HCT116 (cell line): ENCODE measurements around the gene FSTL4. TPM values are rescaled to one million over a fixed set of nuclear protein-coding genes. Genes with fewer than 3 reads are reported as not detected.

ENCODE experiments used
- ATAC-seq: fragments of 200-7000 bp; cut with Tn5 transposase; 2 replicates; pipeline ENCODE4 v1.9.1; 2020; ENCODE audit warnings: mild to moderate bottlenecking, moderate library complexity
- BruUV-seq: library from RNA; stranded (reverse); fragments of 400-500 nt; replicated peaks from 2 replicates; lab custom pipeline; 2021; lab: Mats Ljungman, UMichigan
- CTCF ChIA-PET: fragments of 300-600 bp; sonication (Branson Sonifier 250); formaldehyde crosslinking; loops from one replicate; lab custom pipeline; 2021; ENCODE audit warnings: antibody characterized with exemption; lab: Charles Lee
- POLR2A ChIA-PET: fragments of 300-600, 350-600 bp; sonication (Branson Sonifier 250); formaldehyde crosslinking; loops from one replicate; lab custom pipeline; 2021; ENCODE audit warnings: antibody characterized with exemption; lab: Charles Lee
- RAD21 ChIA-PET, 2 experiments: fragments of 300-600 bp; sonication (Branson Sonifier 250); formaldehyde crosslinking; loops; one replicate each; lab custom pipeline; 2023; ENCODE audit warnings: low total read pairs in 2 of 2; ENCODE audit not compliant: uncharacterized antibody in 2 of 2, unreplicated experiment in 2 of 2, low non-redundant PET in 1 of 2; lab: Charles Lee
- DNase-seq: peaks from one replicate; pipeline ENCODE4 v3.0.0-alpha.2; 2010; ENCODE audit warnings: low read depth, low spot score
- H2AFZ ChIP-seq: fragments of 200-600 bp; shearing (Covaris generic), sonication (generic); 2 replicates; pipeline ENCODE4 v1.6.1; 2017; ENCODE audit warnings: low read depth, mixed run types, mixed read lengths, antibody characterized with exemption, low read length; ENCODE audit not compliant: poor library complexity, severe bottlenecking
- H3K27ac ChIP-seq: 2 replicates; pipeline ENCODE4 v1.5.1; 2012; ENCODE audit warnings: low read depth, low read length
- H3K27me3 ChIP-seq: fragments of 200-600 bp; sonication (generic); 2 replicates; pipeline ENCODE4 v1.6.1; 2016; ENCODE audit warnings: mixed run types, low read length, mixed read lengths; ENCODE audit not compliant: insufficient read depth
- H3K36me3 ChIP-seq, 2 experiments: fragments of 200-500 bp in 1 of 2; fragments of 200-600 bp in 1 of 2; sonication (Bioruptor generic) in 1 of 2; sonication (generic) in 1 of 2; 2 replicates each; pipeline versions ENCODE4 v1.5.1 to v1.6.1; 2014 to 2016; ENCODE audit warnings: low read length in 2 of 2, inconsistent platforms in 1 of 2, mixed read lengths in 1 of 2, mixed run types in 1 of 2; ENCODE audit not compliant: insufficient read depth in 2 of 2, control insufficient read depth in 1 of 2
- H3K4me1 ChIP-seq, 2 experiments: fragments of 200-600 bp in 1 of 2; sonication (generic) in 1 of 2; 2 replicates each; pipeline versions ENCODE4 v1.5.1 to v1.6.1; 2012 to 2017; ENCODE audit warnings: low read length in 2 of 2, inconsistent platforms in 1 of 2, mild to moderate bottlenecking in 1 of 2, mixed read lengths in 1 of 2, mixed run types in 1 of 2, moderate library complexity in 1 of 2; ENCODE audit not compliant: insufficient read depth in 2 of 2, control insufficient read depth in 1 of 2
- H3K4me2 ChIP-seq: fragments of 200-600 bp; sonication (generic); 2 replicates; pipeline ENCODE4 v1.6.1; 2017; ENCODE audit warnings: mixed run types, low read length, mixed read lengths
- H3K4me3 ChIP-seq, 2 experiments: fragments of 200-600 bp in 1 of 2; sonication (generic) in 1 of 2; replicated peaks in 1 of 2; 2 replicates each; pipeline ENCODE4 v1.5.1; 2011 to 2016; ENCODE audit warnings: low read length in 2 of 2, control low read depth in 1 of 2, low read depth in 1 of 2, mild to moderate bottlenecking in 1 of 2, mixed read lengths in 1 of 2, mixed run types in 1 of 2
- H3K79me2 ChIP-seq: fragments of 200-600 bp; sonication (generic); 2 replicates; pipeline ENCODE4 v1.6.1; 2017; ENCODE audit warnings: mild to moderate bottlenecking, mixed run types, low read length, moderate library complexity, mixed read lengths; ENCODE audit not compliant: insufficient read depth
- H3K9ac ChIP-seq: fragments of 200-600 bp; sonication (generic); 2 replicates; pipeline ENCODE4 v1.6.1; 2016; ENCODE audit warnings: low read length, mixed read lengths
- H3K9me2 ChIP-seq: fragments of 200-600 bp; sonication (generic), shearing (Covaris generic); 2 replicates; pipeline ENCODE4 v1.6.1; 2017; ENCODE audit warnings: mixed run types, mild to moderate bottlenecking, moderate library complexity; ENCODE audit not compliant: insufficient read depth
- H3K9me3 ChIP-seq, 2 experiments: fragments of 200-500 bp in 1 of 2; fragments of 200-600 bp in 1 of 2; sonication (Bioruptor generic) in 1 of 2; sonication (generic) in 1 of 2; 2 replicates each; pipeline ENCODE4 v1.6.1; 2014 to 2017; ENCODE audit warnings: low read length in 2 of 2, mixed read lengths in 2 of 2, inconsistent platforms in 1 of 2, low read depth in 1 of 2, mild to moderate bottlenecking in 1 of 2, mixed run types in 1 of 2, moderate library complexity in 1 of 2; ENCODE audit not compliant: control insufficient read depth in 1 of 2, insufficient read depth in 1 of 2
- H4K20me1 ChIP-seq: fragments of 200-600 bp; sonication (generic), shearing (Covaris generic); 2 replicates; pipeline ENCODE4 v1.6.1; 2017; ENCODE audit warnings: mixed run types, mild to moderate bottlenecking, moderate library complexity; ENCODE audit not compliant: insufficient read depth
- CBX3 ChIP-seq: IDR thresholded peaks from 2 replicates; pipeline ENCODE4 v1.6.1; 2012; ENCODE audit warnings: low read depth
- CEBPB ChIP-seq: IDR thresholded peaks from 2 replicates; pipeline ENCODE4 v1.6.1; 2012; ENCODE audit warnings: low read depth
- EGR1 ChIP-seq: IDR thresholded peaks from 2 replicates; pipeline ENCODE4 v1.6.1; 2012; ENCODE audit warnings: low read depth
- ELF1 ChIP-seq: IDR thresholded peaks from 2 replicates; pipeline ENCODE4 v1.6.1; 2012; ENCODE audit warnings: low read depth, borderline replicate concordance
- EZH2 ChIP-seq: fragments of 200-600 bp; sonication (generic); IDR thresholded peaks from 2 replicates; pipeline ENCODE4 v1.6.1; 2017; ENCODE audit warnings: antibody characterized with exemption, mixed run types
- EZH2phosphoT487 ChIP-seq: fragments of 200-600 bp; IDR thresholded peaks from 2 replicates; pipeline ENCODE4 v1.6.1; 2018; ENCODE audit warnings: antibody characterized with exemption, borderline replicate concordance
- FOSL1 ChIP-seq: IDR thresholded peaks from 2 replicates; pipeline ENCODE4 v1.6.1; 2012; ENCODE audit warnings: low read depth
- JUND ChIP-seq: IDR thresholded peaks from 2 replicates; pipeline ENCODE4 v1.6.1; 2012
- POLR2A ChIP-seq: IDR thresholded peaks from 2 replicates; pipeline ENCODE4 v1.7.0; 2011; ENCODE audit warnings: borderline replicate concordance; ENCODE audit not compliant: insufficient read depth, insufficient read length; ENCODE audit errors: extremely low read depth
- RAD21 ChIP-seq: IDR thresholded peaks from 2 replicates; pipeline ENCODE4 v1.6.1; 2012; ENCODE audit warnings: low read depth, mild to moderate bottlenecking
- SP1 ChIP-seq: IDR thresholded peaks from 2 replicates; pipeline ENCODE4 v1.6.1; 2012; ENCODE audit warnings: low read depth
- SRF ChIP-seq: IDR thresholded peaks from 2 replicates; pipeline ENCODE4 v1.6.1; 2012; ENCODE audit warnings: low read depth
- TCF7L2 ChIP-seq: IDR thresholded peaks from 2 replicates; pipeline ENCODE4 v1.7.0; 2011; ENCODE audit warnings: borderline replicate concordance, inconsistent platforms; ENCODE audit not compliant: insufficient read depth, insufficient read length; ENCODE audit errors: extremely low read depth
- YY1 ChIP-seq: IDR thresholded peaks from 2 replicates; pipeline ENCODE4 v1.6.1; 2011; ENCODE audit warnings: low read length, low read depth, moderate library complexity, mild to moderate bottlenecking; ENCODE audit not compliant: insufficient replicate concordance; ENCODE audit errors: extremely low read depth
- ZNF274 ChIP-seq: fragments of 200-500 bp; sonication (Bioruptor generic); IDR thresholded peaks from 2 replicates; pipeline ENCODE4 v1.6.1; 2014; ENCODE audit warnings: mild to moderate bottlenecking, low read depth, low read length, inconsistent platforms
- intact Hi-C: fragments of 100-400 bp; cut with micrococcal nuclease; formaldehyde crosslinking; loops from 2 replicates; pipeline ENCODE4 v1.10.0; 2022
- total RNA-seq: library from RNA; stranded (reverse); gene quantifications from one replicate; pipeline ENCODE4 v1.2.1, GENCODE V29; 2021; ENCODE audit not compliant: unreplicated experiment
- TF ChIP-seq, protein P1 (sequence below): IDR thresholded peaks from 2 replicates; pipeline ENCODE4 v1.6.1; 2012
- TF ChIP-seq, protein P2 (sequence below): IDR thresholded peaks from 2 replicates; pipeline ENCODE4 v1.6.1; 2011; ENCODE audit warnings: mild to moderate bottlenecking, low read length, moderate library complexity; ENCODE audit not compliant: insufficient replicate concordance; ENCODE audit errors: extremely low read depth
- TF ChIP-seq, protein P3 (sequence below), 3 experiments: fragments of 200-600 bp in 1 of 3; sonication (generic) in 1 of 3; IDR thresholded peaks in 2 of 3; conservative IDR thresholded peaks in 1 of 3; 2 replicates each; pipeline ENCODE4 v1.5.1; 2012 to 2017; ENCODE audit warnings: low read depth in 2 of 3, low read length in 2 of 3, antibody characterized with exemption in 1 of 3, borderline replicate concordance in 1 of 3, control low read depth in 1 of 3, mild to moderate bottlenecking in 1 of 3, mixed read lengths in 1 of 3, mixed run types in 1 of 3, moderate library complexity in 1 of 3; ENCODE audit not compliant: insufficient read depth in 1 of 3
- TF ChIP-seq, protein P4 (sequence below): IDR thresholded peaks from 2 replicates; pipeline ENCODE4 v1.6.1; 2012
- TF ChIP-seq, protein P5 (sequence below): IDR thresholded peaks from 2 replicates; pipeline ENCODE4 v1.6.1; 2012; ENCODE audit warnings: low read depth

FSTL4 gene
- total RNA-seq, 1 experiment from 2014 or later = 0.37 TPM

DNA sequence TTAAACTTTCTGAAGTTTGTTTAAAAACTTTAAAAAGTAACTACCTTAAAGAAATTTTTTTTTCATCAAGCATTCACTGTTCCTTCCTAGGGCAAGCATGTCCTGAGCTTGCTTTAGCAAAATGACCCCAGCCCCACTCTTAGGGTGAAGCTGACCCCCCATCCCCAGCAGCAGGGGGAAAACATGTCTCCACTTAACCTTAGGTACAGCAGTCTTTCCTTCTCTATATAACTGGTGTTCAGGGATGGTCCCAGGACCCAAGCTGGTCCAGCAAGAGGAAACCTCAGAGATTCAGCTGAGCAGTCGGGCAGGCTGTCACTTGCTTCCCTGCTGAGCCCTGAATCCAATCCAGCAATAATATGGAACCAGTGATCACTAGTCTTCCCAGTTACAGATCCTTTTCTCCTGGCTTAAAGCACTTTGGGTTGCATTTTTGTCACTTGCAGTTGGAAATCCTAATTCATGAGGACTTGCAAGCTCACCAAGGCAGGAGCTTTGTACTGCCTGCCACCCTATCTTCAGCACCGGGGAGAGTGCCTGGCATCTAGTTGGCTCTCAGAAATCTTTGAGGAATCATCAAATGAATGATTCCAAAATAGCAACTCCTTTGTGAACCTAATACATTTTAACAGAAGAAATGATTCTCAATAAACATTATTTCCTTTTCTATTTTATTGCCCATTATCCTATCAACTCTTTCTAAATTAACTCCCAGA lies 91.2 kb downstream of the FSTL4 start:
- no peaks in the 10 kb centered on the region for H3K4me1 ChIP-seq
- peaks cover 40% of the 10 kb centered on the region for H3K27me3 ChIP-seq
- ChIA-PET RAD21 (no interaction called here), CTCF (no interaction called here), POLR2A (no interaction called here)
- no peaks in the 10 kb centered on the region for H3K9me2 ChIP-seq
- no peaks in the 10 kb centered on the region for H3K79me2 ChIP-seq
- no peak overlapping the region for H3K27ac ChIP-seq
- H2AFZ ChIP-seq = no peak overlapping the region
- no peak overlapping the region for H3K4me2 ChIP-seq
- ATAC-seq = no peak
- H3K4me3 ChIP-seq = no peak overlapping the region
- no peak overlapping the region for H3K9ac ChIP-seq
- intact Hi-C loops = no loop called here
- H4K20me1 ChIP-seq = no peaks in the 10 kb centered on the region
- BruUV-seq = no TSS peak
- no peak for TF ChIP-seq FOSL1
- TF ChIP-seq YY1 = no peak
- no peak for TF ChIP-seq EZH2phosphoT487
- TF ChIP-seq SRF = no peak
- TF ChIP-seq RAD21 = no peak
- no peak for TF ChIP-seq SP1
- TF ChIP-seq, protein P1, sequence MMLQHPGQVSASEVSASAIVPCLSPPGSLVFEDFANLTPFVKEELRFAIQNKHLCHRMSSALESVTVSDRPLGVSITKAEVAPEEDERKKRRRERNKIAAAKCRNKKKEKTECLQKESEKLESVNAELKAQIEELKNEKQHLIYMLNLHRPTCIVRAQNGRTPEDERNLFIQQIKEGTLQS = no peak
- no peak for TF ChIP-seq CBX3
- TF ChIP-seq JUND = no peak
- no peak for TF ChIP-seq ZNF274
- TF ChIP-seq CEBPB = no peak
- no peak for TF ChIP-seq EGR1
- TF ChIP-seq, protein P2, sequence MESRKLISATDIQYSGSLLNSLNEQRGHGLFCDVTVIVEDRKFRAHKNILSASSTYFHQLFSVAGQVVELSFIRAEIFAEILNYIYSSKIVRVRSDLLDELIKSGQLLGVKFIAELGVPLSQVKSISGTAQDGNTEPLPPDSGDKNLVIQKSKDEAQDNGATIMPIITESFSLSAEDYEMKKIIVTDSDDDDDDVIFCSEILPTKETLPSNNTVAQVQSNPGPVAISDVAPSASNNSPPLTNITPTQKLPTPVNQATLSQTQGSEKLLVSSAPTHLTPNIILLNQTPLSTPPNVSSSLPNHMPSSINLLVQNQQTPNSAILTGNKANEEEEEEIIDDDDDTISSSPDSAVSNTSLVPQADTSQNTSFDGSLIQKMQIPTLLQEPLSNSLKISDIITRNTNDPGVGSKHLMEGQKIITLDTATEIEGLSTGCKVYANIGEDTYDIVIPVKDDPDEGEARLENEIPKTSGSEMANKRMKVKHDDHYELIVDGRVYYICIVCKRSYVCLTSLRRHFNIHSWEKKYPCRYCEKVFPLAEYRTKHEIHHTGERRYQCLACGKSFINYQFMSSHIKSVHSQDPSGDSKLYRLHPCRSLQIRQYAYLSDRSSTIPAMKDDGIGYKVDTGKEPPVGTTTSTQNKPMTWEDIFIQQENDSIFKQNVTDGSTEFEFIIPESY = no peak
- TF ChIP-seq TCF7L2 = no peak
- TF ChIP-seq, protein P3, sequence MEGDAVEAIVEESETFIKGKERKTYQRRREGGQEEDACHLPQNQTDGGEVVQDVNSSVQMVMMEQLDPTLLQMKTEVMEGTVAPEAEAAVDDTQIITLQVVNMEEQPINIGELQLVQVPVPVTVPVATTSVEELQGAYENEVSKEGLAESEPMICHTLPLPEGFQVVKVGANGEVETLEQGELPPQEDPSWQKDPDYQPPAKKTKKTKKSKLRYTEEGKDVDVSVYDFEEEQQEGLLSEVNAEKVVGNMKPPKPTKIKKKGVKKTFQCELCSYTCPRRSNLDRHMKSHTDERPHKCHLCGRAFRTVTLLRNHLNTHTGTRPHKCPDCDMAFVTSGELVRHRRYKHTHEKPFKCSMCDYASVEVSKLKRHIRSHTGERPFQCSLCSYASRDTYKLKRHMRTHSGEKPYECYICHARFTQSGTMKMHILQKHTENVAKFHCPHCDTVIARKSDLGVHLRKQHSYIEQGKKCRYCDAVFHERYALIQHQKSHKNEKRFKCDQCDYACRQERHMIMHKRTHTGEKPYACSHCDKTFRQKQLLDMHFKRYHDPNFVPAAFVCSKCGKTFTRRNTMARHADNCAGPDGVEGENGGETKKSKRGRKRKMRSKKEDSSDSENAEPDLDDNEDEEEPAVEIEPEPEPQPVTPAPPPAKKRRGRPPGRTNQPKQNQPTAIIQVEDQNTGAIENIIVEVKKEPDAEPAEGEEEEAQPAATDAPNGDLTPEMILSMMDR (IDR thresholded peaks at IDR 0.05 in 2 of 3, conservative IDR thresholded peaks at IDR 0.05 in 1 of 3; ENCODE audit: borderline replicate concordance in 1 of 3, insufficient read depth in 1 of 3, low read depth in 2 of 3, low read length in 2 of 3) = no peak
- TF ChIP-seq, protein P4, sequence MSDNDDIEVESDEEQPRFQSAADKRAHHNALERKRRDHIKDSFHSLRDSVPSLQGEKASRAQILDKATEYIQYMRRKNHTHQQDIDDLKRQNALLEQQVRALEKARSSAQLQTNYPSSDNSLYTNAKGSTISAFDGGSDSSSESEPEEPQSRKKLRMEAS = no peak
- TF ChIP-seq, protein P5, sequence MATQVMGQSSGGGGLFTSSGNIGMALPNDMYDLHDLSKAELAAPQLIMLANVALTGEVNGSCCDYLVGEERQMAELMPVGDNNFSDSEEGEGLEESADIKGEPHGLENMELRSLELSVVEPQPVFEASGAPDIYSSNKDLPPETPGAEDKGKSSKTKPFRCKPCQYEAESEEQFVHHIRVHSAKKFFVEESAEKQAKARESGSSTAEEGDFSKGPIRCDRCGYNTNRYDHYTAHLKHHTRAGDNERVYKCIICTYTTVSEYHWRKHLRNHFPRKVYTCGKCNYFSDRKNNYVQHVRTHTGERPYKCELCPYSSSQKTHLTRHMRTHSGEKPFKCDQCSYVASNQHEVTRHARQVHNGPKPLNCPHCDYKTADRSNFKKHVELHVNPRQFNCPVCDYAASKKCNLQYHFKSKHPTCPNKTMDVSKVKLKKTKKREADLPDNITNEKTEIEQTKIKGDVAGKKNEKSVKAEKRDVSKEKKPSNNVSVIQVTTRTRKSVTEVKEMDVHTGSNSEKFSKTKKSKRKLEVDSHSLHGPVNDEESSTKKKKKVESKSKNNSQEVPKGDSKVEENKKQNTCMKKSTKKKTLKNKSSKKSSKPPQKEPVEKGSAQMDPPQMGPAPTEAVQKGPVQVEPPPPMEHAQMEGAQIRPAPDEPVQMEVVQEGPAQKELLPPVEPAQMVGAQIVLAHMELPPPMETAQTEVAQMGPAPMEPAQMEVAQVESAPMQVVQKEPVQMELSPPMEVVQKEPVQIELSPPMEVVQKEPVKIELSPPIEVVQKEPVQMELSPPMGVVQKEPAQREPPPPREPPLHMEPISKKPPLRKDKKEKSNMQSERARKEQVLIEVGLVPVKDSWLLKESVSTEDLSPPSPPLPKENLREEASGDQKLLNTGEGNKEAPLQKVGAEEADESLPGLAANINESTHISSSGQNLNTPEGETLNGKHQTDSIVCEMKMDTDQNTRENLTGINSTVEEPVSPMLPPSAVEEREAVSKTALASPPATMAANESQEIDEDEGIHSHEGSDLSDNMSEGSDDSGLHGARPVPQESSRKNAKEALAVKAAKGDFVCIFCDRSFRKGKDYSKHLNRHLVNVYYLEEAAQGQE = no peak
- TF ChIP-seq EZH2 = no peak
- TF ChIP-seq POLR2A = no peak
- no peak for TF ChIP-seq ELF1
- no peaks in the 10 kb centered on the region for H3K9me3 ChIP-seq
- no peaks in the 10 kb centered on the region for H3K36me3 ChIP-seq
- DNase-seq = no peak
